BJ (cell line): Measurements from ENCODE around the gene OSCP1. TPM values are rescaled to one million over a fixed set of nuclear protein-coding genes. Genes with fewer than 3 reads are reported as not detected.

Experiments used
- CTCF ChIA-PET: fragments of 350-600 bp; formaldehyde crosslinking; extraction: SDS; loops from one replicate; lab custom pipeline; 2021; ENCODE audit warnings: antibody characterized with exemption, inconsistent platforms; lab: Yijun Ruan, JAX
- POLR2A ChIA-PET: fragments of 300-600 bp; sonication (Branson Sonifier 250); formaldehyde crosslinking; extraction: SDS; loops from one replicate; lab custom pipeline; 2021; ENCODE audit warnings: antibody characterized with exemption; lab: Charles Lee
- DNase-seq: peaks from one replicate; pipeline ENCODE4 v3.0.0-alpha.2; 2011; ENCODE audit warnings: low read depth
- H3K27me3 ChIP-seq: 2 replicates; pipeline ENCODE4 v1.6.0; 2011; ENCODE audit warnings: low read length; ENCODE audit not compliant: control insufficient read depth, insufficient read depth
- H3K36me3 ChIP-seq: 2 replicates; pipeline ENCODE4 v1.5.1; 2011; ENCODE audit warnings: low read length; ENCODE audit not compliant: control insufficient read depth, insufficient read depth
- H3K4me3 ChIP-seq: 2 replicates; pipeline ENCODE4 v1.5.1; 2011; ENCODE audit warnings: low read depth, mild to moderate bottlenecking, control low read depth, low read length
- polyA plus RNA-seq: library from polyadenylated mRNA; depleted of rRNA; stranded (reverse); fragments of >200 nt; gene quantifications from 2 replicates; pipeline ENCODE4 v1.2.3, GENCODE V29; 2011
- TF ChIP-seq, protein P1 (sequence below): IDR thresholded peaks from 2 replicates; pipeline ENCODE4 v1.5.1; 2011; ENCODE audit warnings: low read depth, mild to moderate bottlenecking, control low read depth, inconsistent platforms, low read length, moderate library complexity; ENCODE audit not compliant: insufficient read depth

The OSCP1 gene
- polyA plus RNA-seq, 1 experiment = 11.5 TPM

DNA sequence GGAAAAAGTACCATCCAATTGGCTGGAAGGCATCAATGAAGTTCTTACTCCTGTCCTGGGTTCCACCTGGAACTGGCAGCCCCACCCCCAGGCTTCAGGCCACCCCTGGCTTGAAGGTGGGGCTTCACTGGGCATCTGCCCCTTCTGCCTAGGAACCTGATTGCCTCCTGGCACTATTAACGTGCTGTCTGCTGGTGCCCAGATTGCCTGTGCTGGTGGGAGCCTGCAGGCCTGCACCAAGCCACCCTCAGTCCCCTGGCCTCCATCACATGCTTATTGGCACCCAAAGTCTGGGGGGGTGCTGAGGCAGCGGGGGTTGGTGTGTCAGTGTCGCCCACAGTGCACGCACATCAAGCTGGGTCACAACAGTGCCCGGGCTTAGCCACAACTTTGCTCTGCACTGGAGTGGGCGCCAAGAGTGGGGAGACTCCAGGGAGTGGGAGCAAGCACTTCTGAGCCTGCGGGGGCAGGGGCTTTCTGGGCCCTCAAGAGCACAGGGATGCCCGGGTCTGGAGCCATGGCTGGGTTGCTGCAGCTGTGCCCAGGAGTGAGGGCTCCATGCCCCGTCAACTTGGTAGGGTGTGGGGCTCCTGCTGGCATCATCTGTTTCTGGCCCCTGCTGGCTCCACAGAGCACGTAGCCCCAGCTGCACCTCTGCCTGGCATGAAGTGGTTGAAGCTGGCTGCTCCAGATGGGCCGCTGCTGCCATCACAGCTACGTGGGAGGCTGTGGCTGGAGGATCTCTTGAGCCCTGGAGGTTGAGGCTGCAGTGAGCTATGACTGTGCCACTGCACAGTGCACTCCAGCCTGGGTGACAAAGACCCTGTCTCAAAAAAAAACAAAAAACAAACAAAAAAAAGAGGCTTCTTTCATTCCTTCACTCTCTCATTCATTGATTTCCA, 48.4 kb downstream of the OSCP1 start:
- ChIA-PET CTCF (interaction anchor here (1.1 to 1.5 kb wide), 3 partner anchors 11 to 102 kb away, joined by 4 to 5 read pairs (median 4); no protein-coding TSS in a partner anchor), POLR2A (no interaction called here)
- TF ChIP-seq, protein P1, sequence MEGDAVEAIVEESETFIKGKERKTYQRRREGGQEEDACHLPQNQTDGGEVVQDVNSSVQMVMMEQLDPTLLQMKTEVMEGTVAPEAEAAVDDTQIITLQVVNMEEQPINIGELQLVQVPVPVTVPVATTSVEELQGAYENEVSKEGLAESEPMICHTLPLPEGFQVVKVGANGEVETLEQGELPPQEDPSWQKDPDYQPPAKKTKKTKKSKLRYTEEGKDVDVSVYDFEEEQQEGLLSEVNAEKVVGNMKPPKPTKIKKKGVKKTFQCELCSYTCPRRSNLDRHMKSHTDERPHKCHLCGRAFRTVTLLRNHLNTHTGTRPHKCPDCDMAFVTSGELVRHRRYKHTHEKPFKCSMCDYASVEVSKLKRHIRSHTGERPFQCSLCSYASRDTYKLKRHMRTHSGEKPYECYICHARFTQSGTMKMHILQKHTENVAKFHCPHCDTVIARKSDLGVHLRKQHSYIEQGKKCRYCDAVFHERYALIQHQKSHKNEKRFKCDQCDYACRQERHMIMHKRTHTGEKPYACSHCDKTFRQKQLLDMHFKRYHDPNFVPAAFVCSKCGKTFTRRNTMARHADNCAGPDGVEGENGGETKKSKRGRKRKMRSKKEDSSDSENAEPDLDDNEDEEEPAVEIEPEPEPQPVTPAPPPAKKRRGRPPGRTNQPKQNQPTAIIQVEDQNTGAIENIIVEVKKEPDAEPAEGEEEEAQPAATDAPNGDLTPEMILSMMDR = no peak
- Histone ChIP-seq H3K36me3 (no peaks in the 10 kb centered on the region), H3K4me3 (no peak overlapping the region), H3K27me3 (no peaks in the 10 kb centered on the region)
- DNase-seq = no peak

DNA sequence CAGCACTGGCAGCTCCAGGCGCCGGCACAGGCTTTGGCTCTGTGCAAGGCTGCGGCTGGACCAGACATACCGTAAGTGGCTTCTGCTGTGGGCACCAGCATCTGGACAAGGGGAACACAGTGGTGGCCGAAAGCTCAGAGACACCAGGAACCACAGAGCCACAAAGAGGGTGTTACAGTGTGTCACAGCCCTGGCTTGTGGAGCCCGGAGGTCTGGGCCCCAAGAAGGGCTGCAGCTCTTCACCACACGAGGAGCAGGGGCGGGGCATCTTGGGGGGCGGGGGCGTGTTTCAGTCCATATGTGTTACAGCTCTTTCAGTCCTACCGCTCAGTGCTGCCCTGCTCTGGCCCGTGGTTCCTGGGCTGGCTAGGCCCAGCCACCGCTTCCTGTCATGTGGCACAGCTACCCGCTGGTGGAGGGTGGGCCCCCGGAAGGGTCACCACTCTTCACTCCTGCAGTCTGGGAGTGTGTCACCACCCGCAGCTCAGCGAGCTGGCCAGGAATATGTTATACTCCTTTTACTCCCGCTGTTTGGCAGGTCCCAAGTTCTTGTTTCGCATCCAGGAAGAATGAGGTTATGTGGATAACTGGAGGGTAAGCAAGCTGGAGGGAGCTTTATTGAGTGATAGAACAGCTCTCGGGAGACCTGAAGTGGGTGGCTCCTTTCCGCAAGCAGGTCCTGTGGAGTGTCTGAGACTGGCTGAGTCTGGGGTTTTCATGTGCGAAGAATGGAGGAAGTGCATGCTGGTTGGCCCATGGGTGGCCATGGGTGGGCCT, 49.2 kb downstream of the OSCP1 start:
- POLR2A ChIA-PET = no interaction called here
- CTCF ChIA-PET = interaction anchor here (1.1 to 1.5 kb wide), 4 partner anchors 11 to 32 kb away, joined by 3 to 5 read pairs (median 4); no protein-coding TSS in a partner anchor
- peak overlapping the region; percentile 5; the same call in 1 of the 2 replicates for H3K4me3 ChIP-seq
- no peak for DNase-seq
- TF ChIP-seq, protein P1 = no peak
- no peaks in the 10 kb centered on the region for H3K36me3 ChIP-seq
- no peaks in the 10 kb centered on the region for H3K27me3 ChIP-seq

DNA sequence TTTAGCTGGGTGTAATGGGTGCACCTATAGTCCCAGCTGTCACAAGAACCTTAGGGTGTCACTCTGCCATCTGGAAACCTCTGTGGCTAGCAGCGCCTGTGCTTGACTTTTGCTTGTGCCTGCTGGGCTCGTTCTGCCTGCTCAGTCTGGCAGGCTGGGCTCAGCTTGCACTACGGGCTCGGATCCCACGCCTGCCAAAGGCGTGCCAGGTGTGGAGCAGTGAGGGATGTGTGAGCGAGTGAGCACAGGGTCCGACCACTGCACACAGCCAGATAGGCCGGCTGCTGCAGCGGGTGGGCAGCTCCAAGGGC, 49.8 kb downstream of the OSCP1 start:
- DNase-seq = no peak
- POLR2A ChIA-PET = no interaction called here
- H3K4me3 ChIP-seq = no peak overlapping the region
- CTCF ChIA-PET = interaction anchor here (1.1 to 1.5 kb wide), 4 partner anchors 12 to 32 kb away, joined by 3 to 5 read pairs (median 4); no protein-coding TSS in a partner anchor
- H3K27me3 ChIP-seq = no peaks in the 10 kb centered on the region
- TF ChIP-seq, protein P1 = no peak
- no peaks in the 10 kb centered on the region for H3K36me3 ChIP-seq

DNA sequence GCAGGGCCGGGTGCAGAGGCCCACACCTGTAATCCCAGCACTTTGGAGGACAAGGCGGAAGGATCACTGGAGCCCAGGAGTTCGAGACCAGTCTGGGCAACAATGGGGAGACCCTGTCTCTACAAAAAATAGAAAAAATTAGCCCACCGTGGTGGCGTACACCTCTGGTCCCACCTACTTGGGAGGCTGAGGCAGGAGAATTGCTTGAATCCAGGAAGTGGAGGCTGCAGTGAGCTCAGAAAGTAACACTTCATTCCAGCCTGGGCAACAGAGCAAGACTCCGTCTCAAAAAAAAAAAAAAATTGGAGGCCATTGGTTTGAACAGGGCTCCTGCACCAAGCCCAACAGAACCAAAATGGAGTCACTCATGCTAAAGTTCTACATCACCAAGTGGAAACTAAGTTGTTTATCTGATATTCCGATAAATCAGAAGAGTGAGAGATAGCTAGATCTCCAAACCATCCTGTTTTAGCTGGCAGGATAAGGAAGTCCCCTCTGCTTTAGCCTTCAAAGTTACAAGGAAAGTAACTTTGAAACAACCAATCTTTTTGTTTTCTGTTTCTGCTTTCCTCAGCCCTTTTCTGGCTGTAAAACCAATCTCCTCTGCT, 51.8 kb downstream of the OSCP1 start:
- POLR2A ChIA-PET = no interaction called here
- Histone ChIP-seq H3K4me3 (no peak overlapping the region), H3K36me3 (peaks cover 2% of the 10 kb centered on the region; the same call in 1 of the 2 replicates), H3K27me3 (no peaks in the 10 kb centered on the region)
- TF ChIP-seq, protein P1 = no peak
- no peak for DNase-seq
- CTCF ChIA-PET = interaction anchor here (1.3 to 1.6 kb wide), 2 partner anchors 56 to 76 kb away, joined by 3 to 8 read pairs; no protein-coding TSS in a partner anchor
